ENCODE data around the gene PAX8. TPM values are rescaled to one million over a fixed set of nuclear protein-coding genes. Genes with fewer than 3 reads are reported as not detected.
A peak's percentile ranks its signal among the peaks of the same experiment; 100 is the strongest.
"Not testable (repeated sequence)": the region's sequence is repeated elsewhere in the genome, so short reads cannot be mapped to it uniquely, and the experiment has no call there.

The PAX8 gene
- total and polyA plus RNA-seq, 2 of the 13 experiments (the other 11 are each of a cell fraction or from before 2014, with no cell fraction given) = 1.5 to 8.8 TPM

DNA sequence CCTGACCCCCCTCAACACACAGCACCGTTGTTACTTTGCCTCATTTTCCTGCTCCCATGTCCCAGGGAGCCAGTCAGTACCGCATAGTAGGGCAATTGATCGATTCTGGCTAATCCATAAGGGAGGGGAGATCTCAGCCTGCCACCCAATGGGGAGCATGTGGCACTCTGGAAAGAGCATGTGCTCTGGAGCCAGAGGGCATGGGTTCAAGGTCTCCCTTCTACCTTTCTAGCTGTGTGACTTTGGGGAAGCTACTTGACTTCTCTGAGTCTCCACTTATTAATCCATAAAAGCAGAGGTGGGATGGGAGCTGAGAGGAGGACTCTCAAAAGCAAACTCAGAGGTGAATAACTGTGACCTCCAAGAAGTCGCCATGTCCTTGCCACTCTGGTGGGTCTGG, 27.5 kb upstream of the PAX8 start:
- H3K4me1 ChIP-seq (ENCODE audit: insufficient read depth, low read length); H3K79me2 ChIP-seq (ENCODE audit: insufficient read depth, low read length); H4K20me1 ChIP-seq (ENCODE audit: insufficient read depth, low read length); ATAC-seq; H3K9me3 ChIP-seq (ENCODE audit: low read length); H3K4me3 ChIP-seq (replicated peaks in 1 of 3; ENCODE audit: insufficient read depth in 1 of 3, low read depth in 2 of 3, low read length in 3 of 3); DNase-seq (ENCODE audit: low spot score); H3K4me2 ChIP-seq (ENCODE audit: low read depth, low read length); H3K36me3 ChIP-seq (replicated peaks in 1 of 2; ENCODE audit: control insufficient read depth in 1 of 2, insufficient read depth in 2 of 2, low read length in 2 of 2); H3K27ac ChIP-seq (ENCODE audit: extremely low read length, insufficient read depth, low read length); H3K27me3 ChIP-seq (ENCODE audit: control insufficient read depth in 1 of 2, insufficient read depth in 2 of 2, low read length in 2 of 2); intact Hi-C loops (cut with micrococcal nuclease; ENCODE audit: unreplicated experiment); POLR2A ChIA-PET; in situ Hi-C loops (cut with HindIII; ENCODE audit: extremely low pct_ligation_motif_present, low pct_unique_long_range_greater_than_20kb); BruUV-seq (replicated peaks); H2AFZ ChIP-seq (ENCODE audit: low read length); H3K9ac ChIP-seq (ENCODE audit: insufficient read depth, low read depth, low read length); CTCF ChIA-PET (ENCODE audit: low intra/inter-chr PET ratio, low total read pairs); FAIRE-seq: not testable (repeated sequence)
- WGBS (ENCODE audit: low lambda C conversion rate) = 63% methylated on average over 4 of the region's 4 CpGs
- TF ChIP-seq ZKSCAN1 (IDR thresholded peaks at IDR 0.05; ENCODE audit: low read length) = peak; percentile 36; the same call in 1 of the 2 replicates
- TF ChIP-seq, protein P1, sequence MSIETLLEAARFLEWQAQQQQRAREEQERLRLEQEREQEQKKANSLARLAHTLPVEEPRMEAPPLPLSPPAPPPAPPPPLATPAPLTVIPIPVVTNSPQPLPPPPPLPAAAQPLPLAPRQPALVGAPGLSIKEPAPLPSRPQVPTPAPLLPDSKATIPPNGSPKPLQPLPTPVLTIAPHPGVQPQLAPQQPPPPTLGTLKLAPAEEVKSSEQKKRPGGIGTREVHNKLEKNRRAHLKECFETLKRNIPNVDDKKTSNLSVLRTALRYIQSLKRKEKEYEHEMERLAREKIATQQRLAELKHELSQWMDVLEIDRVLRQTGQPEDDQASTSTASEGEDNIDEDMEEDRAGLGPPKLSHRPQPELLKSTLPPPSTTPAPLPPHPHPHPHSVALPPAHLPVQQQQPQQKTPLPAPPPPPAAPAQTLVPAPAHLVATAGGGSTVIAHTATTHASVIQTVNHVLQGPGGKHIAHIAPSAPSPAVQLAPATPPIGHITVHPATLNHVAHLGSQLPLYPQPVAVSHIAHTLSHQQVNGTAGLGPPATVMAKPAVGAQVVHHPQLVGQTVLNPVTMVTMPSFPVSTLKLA (IDR thresholded peaks at IDR 0.05) = peak; percentile 97
- TF ChIP-seq ZNF768 (CRISPR knock-in tag; IDR thresholded peaks at IDR 0.05) = peak; percentile 89

DNA sequence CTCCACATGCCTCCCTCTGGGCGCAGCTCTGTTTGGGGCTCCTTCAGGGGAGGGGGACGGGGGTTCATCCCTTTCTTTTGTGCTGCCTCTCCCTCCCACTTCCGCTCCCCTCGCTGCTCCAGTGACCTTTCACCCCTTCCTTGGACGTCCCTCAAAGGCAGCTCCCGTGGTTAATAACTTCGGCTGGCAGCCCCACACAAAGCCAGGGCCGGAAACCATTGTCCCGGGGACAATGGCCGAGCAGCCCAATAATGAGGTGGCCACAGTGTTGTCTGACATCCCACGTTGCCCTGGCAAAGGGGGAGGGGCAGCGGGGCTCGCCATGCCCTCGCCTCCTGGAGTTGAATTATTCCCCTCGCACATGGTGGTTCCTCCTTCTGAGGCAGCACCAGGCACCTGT, 27.0 kb upstream of the PAX8 start:
- H3K79me2 ChIP-seq (ENCODE audit: insufficient read depth, low read length); H3K9me3 ChIP-seq (ENCODE audit: low read length); POLR2A ChIA-PET; H2AFZ ChIP-seq (ENCODE audit: low read length); FAIRE-seq; H3K4me2 ChIP-seq (ENCODE audit: low read depth, low read length); H3K27ac ChIP-seq (ENCODE audit: extremely low read length, insufficient read depth, low read length); BruUV-seq (replicated peaks); ATAC-seq; H3K36me3 ChIP-seq (replicated peaks in 1 of 2; ENCODE audit: control insufficient read depth in 1 of 2, insufficient read depth in 2 of 2, low read length in 2 of 2); in situ Hi-C loops (cut with HindIII; ENCODE audit: extremely low pct_ligation_motif_present, low pct_unique_long_range_greater_than_20kb); H3K9ac ChIP-seq (ENCODE audit: insufficient read depth, low read depth, low read length); H3K4me1 ChIP-seq (ENCODE audit: insufficient read depth, low read length); H3K27me3 ChIP-seq (ENCODE audit: control insufficient read depth in 1 of 2, insufficient read depth in 2 of 2, low read length in 2 of 2); intact Hi-C loops (cut with micrococcal nuclease; ENCODE audit: unreplicated experiment); CTCF ChIA-PET (ENCODE audit: low intra/inter-chr PET ratio, low total read pairs); DNase-seq (ENCODE audit: low spot score); H3K4me3 ChIP-seq (replicated peaks in 1 of 3; ENCODE audit: insufficient read depth in 1 of 3, low read depth in 2 of 3, low read length in 3 of 3); H4K20me1 ChIP-seq (ENCODE audit: insufficient read depth, low read length): not testable (repeated sequence)
- WGBS (ENCODE audit: low lambda C conversion rate) = 36% methylated on average over 10 of the region's 15 CpGs
- TF ChIP-seq, protein P2, sequence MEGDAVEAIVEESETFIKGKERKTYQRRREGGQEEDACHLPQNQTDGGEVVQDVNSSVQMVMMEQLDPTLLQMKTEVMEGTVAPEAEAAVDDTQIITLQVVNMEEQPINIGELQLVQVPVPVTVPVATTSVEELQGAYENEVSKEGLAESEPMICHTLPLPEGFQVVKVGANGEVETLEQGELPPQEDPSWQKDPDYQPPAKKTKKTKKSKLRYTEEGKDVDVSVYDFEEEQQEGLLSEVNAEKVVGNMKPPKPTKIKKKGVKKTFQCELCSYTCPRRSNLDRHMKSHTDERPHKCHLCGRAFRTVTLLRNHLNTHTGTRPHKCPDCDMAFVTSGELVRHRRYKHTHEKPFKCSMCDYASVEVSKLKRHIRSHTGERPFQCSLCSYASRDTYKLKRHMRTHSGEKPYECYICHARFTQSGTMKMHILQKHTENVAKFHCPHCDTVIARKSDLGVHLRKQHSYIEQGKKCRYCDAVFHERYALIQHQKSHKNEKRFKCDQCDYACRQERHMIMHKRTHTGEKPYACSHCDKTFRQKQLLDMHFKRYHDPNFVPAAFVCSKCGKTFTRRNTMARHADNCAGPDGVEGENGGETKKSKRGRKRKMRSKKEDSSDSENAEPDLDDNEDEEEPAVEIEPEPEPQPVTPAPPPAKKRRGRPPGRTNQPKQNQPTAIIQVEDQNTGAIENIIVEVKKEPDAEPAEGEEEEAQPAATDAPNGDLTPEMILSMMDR (CRISPR knock-in tag; IDR thresholded peaks at IDR 0.05) = 0 out of 2 replicates have a peak, but pooled peaks have one; percentile 10
